K562 (cell line): ENCODE measurements around the gene SDCCAG8. TPM values are rescaled to one million over a fixed set of nuclear protein-coding genes. Genes with fewer than 3 reads are reported as not detected.

Experiments
- ATF1 ChIP-seq, 2 experiments: fragments of 450-650 bp in 1 of 2; IDR thresholded peaks; 2 replicates each; pipeline ENCODE4 v1.6.1; 2016; ENCODE audit warnings: missing compliant biosample characterization in 1 of 2, missing genetic modification characterization in 1 of 2
- C11orf30 ChIP-seq: fragments of 450-650 bp; IDR thresholded peaks from 2 replicates; pipeline ENCODE4 v1.6.1; 2016; ENCODE audit warnings: low read depth, mild to moderate bottlenecking
- CHD7 ChIP-seq: fragments of 200-600 bp; sonication (generic); IDR thresholded peaks from one replicate; pipeline ENCODE4 v1.6.1; 2012; ENCODE audit warnings: mild to moderate bottlenecking, low read depth, low read length, inconsistent platforms
- EP400 ChIP-seq: fragments of 450-650 bp; IDR thresholded peaks from 2 replicates; pipeline ENCODE4 v1.6.1; 2017; ENCODE audit warnings: antibody characterized with exemption, mild to moderate bottlenecking, moderate library complexity
- GATAD2A ChIP-seq: fragments of 450-650 bp; IDR thresholded peaks from 2 replicates; pipeline ENCODE4 v1.6.1; 2017
- HMBOX1 ChIP-seq: sonication (generic); IDR thresholded peaks from 2 replicates; pipeline ENCODE4 v1.6.1; 2016
- HNRNPL ChIP-seq: fragments of 200-400 bp; formaldehyde crosslinking; IDR thresholded peaks from 2 replicates; pipeline ENCODE4 v1.6.1; 2017; ENCODE audit warnings: low read depth, mild to moderate bottlenecking, low read length
- ILF3 ChIP-seq: fragments of 450-650 bp; IDR thresholded peaks from 2 replicates; pipeline ENCODE4 v1.6.1; 2018; ENCODE audit warnings: antibody characterized with exemption, mild to moderate bottlenecking, moderate library complexity, borderline replicate concordance
- KLF1 ChIP-seq: fragments of 450-650 bp; IDR thresholded peaks from 2 replicates; pipeline ENCODE4 v1.6.1; 2016; ENCODE audit warnings: missing genetic modification characterization, missing compliant biosample characterization
- MTA1 ChIP-seq: fragments of 450-650 bp; IDR thresholded peaks from 2 replicates; pipeline ENCODE4 v1.6.1; 2017; ENCODE audit warnings: borderline replicate concordance
- POLR2B ChIP-seq: fragments of 450-650 bp; IDR thresholded peaks from 2 replicates; pipeline ENCODE4 v1.6.1; 2018; ENCODE audit warnings: low read depth; ENCODE audit not compliant: partially characterized antibody
- POLR2H ChIP-seq: IDR thresholded peaks from 2 replicates; pipeline ENCODE4 v1.6.1; 2016; ENCODE audit warnings: missing genetic modification characterization, low read depth, mild to moderate bottlenecking, control low read depth, missing compliant biosample characterization, moderate library complexity
- PPARD ChIP-seq: fragments of 250-450 bp; sonication (Bioruptor Pico); IDR thresholded peaks from 2 replicates; pipeline ENCODE4 v1.8.0; 2022; ENCODE audit warnings: inconsistent platforms, mild to moderate bottlenecking, moderate library complexity
- PREB ChIP-seq: sonication (generic); formaldehyde crosslinking; IDR thresholded peaks from 2 replicates; pipeline ENCODE4 v1.8.1; 2023; ENCODE audit warnings: mild to moderate bottlenecking, missing genetic modification reagents
- SMAD3 ChIP-seq: fragments of 450-650 bp; formaldehyde crosslinking; conservative IDR thresholded peaks from 2 replicates; pipeline ENCODE4 v1.4.0; 2020; ENCODE audit warnings: mild to moderate bottlenecking
- ZNF224 ChIP-seq: sonication (generic); formaldehyde crosslinking; IDR thresholded peaks from 2 replicates; pipeline ENCODE4 v1.8.0; 2022; ENCODE audit warnings: mild to moderate bottlenecking, missing genetic modification reagents
- polyA plus RNA-seq, 8 experiments: library from polyadenylated mRNA; depleted of rRNA in 4 of 8; stranded (reverse) in 5 of 8; unstranded in 3 of 8; fragments of >200 nt; fragmentation: Nextera tagmentation in 2 of 8; fragmentation: Illumina TruSeq in 1 of 8; extraction: Ambion mirVana in 2 of 8; extraction: Trizol in 1 of 8; gene quantifications; 2 replicates each; pipeline versions ENCODE4 v1.2.1 to v1.2.3, GENCODE V29; 2011 to 2014; ENCODE audit warnings: inconsistent platforms in 1 of 8, missing spikeins in 1 of 8
- total RNA-seq, 7 experiments: library from RNA; depleted of rRNA in 6 of 7; stranded (reverse); fragments of >200 nt in 6 of 7; fragmentation: Illumina TruSeq in 2 of 7; extraction: Trizol in 2 of 7; gene quantifications; 2 replicates each; pipeline versions ENCODE4 v1.2.1 to v1.2.3, GENCODE V29; 2011 to 2021; ENCODE audit warnings: low replicate concordance in 1 of 7

Gene SDCCAG8
- total and polyA plus RNA-seq, 9 of the 15 experiments (the other 6 are each of a cell fraction or from before 2014, with no cell fraction given), result 17.9 to 36.7 (median 25.4) TPM

GRCh38 chr1:243267914-243268653 is 12.2 kb downstream of the SDCCAG8 start (continued):
- TF ChIP-seq CHD7 (no peak), SMAD3 (no peak), HMBOX1 (no peak), PREB (no peak), HNRNPL (no peak), EP400 (peak; percentile 41), ZNF224 (CRISPR knock-in tag) (no peak), C11orf30 (no peak), POLR2H (0 out of 2 replicates have a peak, but pooled peaks have one; percentile 49), POLR2B (no peak), GATAD2A (no peak), KLF1 (tag) (no peak), ILF3 (no peak), ATF1 (CRISPR knock-in tag; IDR thresholded peaks at IDR 0.05) (no peak), ATF1 (tag; IDR thresholded peaks at IDR 0.05) (no peak), MTA1 (no peak), PPARD (CRISPR knock-in tag) (no peak)
